Measurements from ENCODE around the gene RBM27. TPM values are rescaled to one million over a fixed set of nuclear protein-coding genes. Genes with fewer than 3 reads are reported as not detected.

RBM27 gene
- total and polyA plus RNA-seq, 7 donors, result 5.4 to 30.9 (median 20.1) TPM

GRCh38 chr5:146219243-146219642 lies 15.8 kb downstream of the RBM27 start:
- intact Hi-C loops (cut with DNase I), result no loop called here
- Histone ChIP-seq H3K27ac (no peak overlapping the region), H3K4me3 (no peak overlapping the region), H3K27me3 (no peaks in the 10 kb centered on the region), H3K9me3 (no peaks in the 10 kb centered on the region), H3K36me3 (peaks cover 0 to 35% (median 3%) of the 10 kb centered on the region in 4 donors), H3K4me1 (peaks cover 0 to 5% (median 0%) of the 10 kb centered on the region in 4 donors)
- DNase-seq, result no peak
- TF ChIP-seq EP300 (IDR thresholded peaks at IDR 0.05), result no peak
- TF ChIP-seq, protein P1, sequence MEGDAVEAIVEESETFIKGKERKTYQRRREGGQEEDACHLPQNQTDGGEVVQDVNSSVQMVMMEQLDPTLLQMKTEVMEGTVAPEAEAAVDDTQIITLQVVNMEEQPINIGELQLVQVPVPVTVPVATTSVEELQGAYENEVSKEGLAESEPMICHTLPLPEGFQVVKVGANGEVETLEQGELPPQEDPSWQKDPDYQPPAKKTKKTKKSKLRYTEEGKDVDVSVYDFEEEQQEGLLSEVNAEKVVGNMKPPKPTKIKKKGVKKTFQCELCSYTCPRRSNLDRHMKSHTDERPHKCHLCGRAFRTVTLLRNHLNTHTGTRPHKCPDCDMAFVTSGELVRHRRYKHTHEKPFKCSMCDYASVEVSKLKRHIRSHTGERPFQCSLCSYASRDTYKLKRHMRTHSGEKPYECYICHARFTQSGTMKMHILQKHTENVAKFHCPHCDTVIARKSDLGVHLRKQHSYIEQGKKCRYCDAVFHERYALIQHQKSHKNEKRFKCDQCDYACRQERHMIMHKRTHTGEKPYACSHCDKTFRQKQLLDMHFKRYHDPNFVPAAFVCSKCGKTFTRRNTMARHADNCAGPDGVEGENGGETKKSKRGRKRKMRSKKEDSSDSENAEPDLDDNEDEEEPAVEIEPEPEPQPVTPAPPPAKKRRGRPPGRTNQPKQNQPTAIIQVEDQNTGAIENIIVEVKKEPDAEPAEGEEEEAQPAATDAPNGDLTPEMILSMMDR (IDR thresholded peaks at IDR 0.05), result no peak
- TF ChIP-seq POLR2A (IDR thresholded peaks at IDR 0.05), result no peak
- TF ChIP-seq POLR2AphosphoS5 (IDR thresholded peaks at IDR 0.05), result no peak

GRCh38 chr5:146221234-146221633 lies 17.8 kb downstream of the RBM27 start:
- Histone ChIP-seq H3K4me1 (no peaks in the 10 kb centered on the region), H3K36me3 (peaks cover 0 to 53% (median 5%) of the 10 kb centered on the region in 4 donors), H3K4me3 (no peak overlapping the region), H3K27ac (no peak overlapping the region), H3K9me3 (no peaks in the 10 kb centered on the region), H3K27me3 (no peaks in the 10 kb centered on the region)
- TF ChIP-seq EP300 (IDR thresholded peaks at IDR 0.05), result no peak
- TF ChIP-seq, protein P1 (IDR thresholded peaks at IDR 0.05), result no peak
- TF ChIP-seq POLR2A (IDR thresholded peaks at IDR 0.05), result no peak
- no peak for TF ChIP-seq POLR2AphosphoS5 (IDR thresholded peaks at IDR 0.05)
- DNase-seq, result no peak
- intact Hi-C loops (cut with DNase I), result no loop called here
- 92 to 94% methylated on average over 3 of the region's 3 CpGs for WGBS, 2 donors

- no peaks in the 10 kb centered on the region for H3K9me3 ChIP-seq
- intact Hi-C loops (cut with DNase I), result no loop called here
- no peaks in the 10 kb centered on the region for H3K4me1 ChIP-seq
- H3K27me3 ChIP-seq, result no peaks in the 10 kb centered on the region
- no peak overlapping the region for H3K4me3 ChIP-seq
- H3K27ac ChIP-seq, result no peak overlapping the region
- peaks cover 0 to 55% (median 6%) of the 10 kb centered on the region in 4 donors for H3K36me3 ChIP-seq
- no peak for DNase-seq
- WGBS, 2 donors, result 87 to 93% methylated on average over 1 of the region's 1 CpG
- TF ChIP-seq POLR2A (IDR thresholded peaks at IDR 0.05), result no peak
- TF ChIP-seq, protein P1 (IDR thresholded peaks at IDR 0.05), result no peak
- no peak for TF ChIP-seq POLR2AphosphoS5 (IDR thresholded peaks at IDR 0.05)
- TF ChIP-seq EP300 (IDR thresholded peaks at IDR 0.05), result no peak
Observed at GRCh38 chr5:146222005-146222404, 18.6 kb downstream of the RBM27 start.

GRCh38 chr5:146223179-146223578 lies 19.8 kb downstream of the RBM27 start:
- Histone ChIP-seq H3K27me3 (no peaks in the 10 kb centered on the region), H3K4me3 (no peak overlapping the region), H3K9me3 (no peaks in the 10 kb centered on the region), H3K27ac (no peak overlapping the region), H3K36me3 (peaks cover 0 to 58% (median 6%) of the 10 kb centered on the region in 4 donors), H3K4me1 (no peaks in the 10 kb centered on the region)
- WGBS, 2 donors, result 98 to 100% methylated on average over 1 of the region's 1 CpG
- TF ChIP-seq POLR2AphosphoS5 (IDR thresholded peaks at IDR 0.05), result no peak
- TF ChIP-seq POLR2A (IDR thresholded peaks at IDR 0.05), result no peak
- TF ChIP-seq EP300 (IDR thresholded peaks at IDR 0.05), result no peak
- TF ChIP-seq, protein P1 (IDR thresholded peaks at IDR 0.05), result no peak
- no peak for DNase-seq
- intact Hi-C loops (cut with DNase I), result no loop called here

GRCh38 chr5:146229222-146229621 lies 25.8 kb downstream of the RBM27 start:
- Histone ChIP-seq H3K4me1 (peaks cover 0 to 8% (median 4%) of the 10 kb centered on the region in 4 donors), H3K36me3 (peaks cover 0 to 80% (median 26%) of the 10 kb centered on the region in 4 donors), H3K27ac (no peak overlapping the region), H3K9me3 (no peaks in the 10 kb centered on the region), H3K27me3 (no peaks in the 10 kb centered on the region), H3K4me3 (no peak overlapping the region)
- intact Hi-C loops (cut with DNase I), result no loop called here
- TF ChIP-seq, protein P1 (IDR thresholded peaks at IDR 0.05), result no peak
- TF ChIP-seq POLR2A (IDR thresholded peaks at IDR 0.05) (no peak), EP300 (IDR thresholded peaks at IDR 0.05) (no peak), POLR2AphosphoS5 (IDR thresholded peaks at IDR 0.05) (no peak)
- no peak for DNase-seq
